ENCODE measurements around the gene MYH3. TPM values are rescaled to one million over a fixed set of nuclear protein-coding genes. Genes with fewer than 3 reads are reported as not detected.
A peak's percentile ranks its signal among the peaks of the same experiment; 100 is the strongest.

MYH3 gene
- total RNA-seq, 1 experiment from 2014 or later, result 0.13 TPM

GRCh38 chr17:10666906-10667305 is 9.8 kb upstream of the MYH3 start:
- no peak overlapping the region for H3K27ac ChIP-seq
- H3K4me1 ChIP-seq (replicated peaks), result no peaks in the 10 kb centered on the region
- no peaks in the 10 kb centered on the region for H3K27me3 ChIP-seq (replicated peaks)
- no peak overlapping the region for H3K4me3 ChIP-seq
- no peaks in the 10 kb centered on the region for H3K36me3 ChIP-seq
- H3K9me3 ChIP-seq (replicated peaks), result no peaks in the 10 kb centered on the region
- no peak for DNase-seq (ENCODE audit: low read depth in 1 of 2, low spot score in 2 of 2)

- H3K27ac ChIP-seq, result no peak overlapping the region
- no peak for DNase-seq (ENCODE audit: low read depth in 1 of 2, low spot score in 2 of 2)
These were observed 7.5 kb upstream of the MYH3 start for GRCh38 chr17:10664571-10664970.

GRCh38 chr17:10663231-10663630 is 6.1 kb upstream of the MYH3 start:
- no peak for DNase-seq (ENCODE audit: low read depth in 1 of 2, low spot score in 2 of 2)

More at GRCh38 chr17:10664571-10664970, 7.5 kb upstream of the MYH3 start:
- Histone ChIP-seq H3K4me3 (no peak overlapping the region), H3K4me1 (replicated peaks) (no peaks in the 10 kb centered on the region), H3K36me3 (no peaks in the 10 kb centered on the region), H3K9me3 (replicated peaks) (no peaks in the 10 kb centered on the region), H3K27me3 (replicated peaks) (no peaks in the 10 kb centered on the region)

GRCh38 chr17:10661437-10661836 is 4.3 kb upstream of the MYH3 start:
- Histone ChIP-seq H3K4me3 (no peak overlapping the region), H3K9me3 (replicated peaks) (no peaks in the 10 kb centered on the region), H3K27ac (no peak overlapping the region), H3K27me3 (replicated peaks) (no peaks in the 10 kb centered on the region), H3K4me1 (replicated peaks) (no peaks in the 10 kb centered on the region), H3K36me3 (no peaks in the 10 kb centered on the region)
- DNase-seq (ENCODE audit: low read depth in 1 of 2, low spot score in 2 of 2), result no peak

More at GRCh38 chr17:10663231-10663630, 6.1 kb upstream of the MYH3 start:
- Histone ChIP-seq H3K27me3 (replicated peaks) (no peaks in the 10 kb centered on the region), H3K4me3 (no peak overlapping the region), H3K27ac (no peak overlapping the region), H3K4me1 (replicated peaks) (no peaks in the 10 kb centered on the region), H3K9me3 (replicated peaks) (no peaks in the 10 kb centered on the region), H3K36me3 (no peaks in the 10 kb centered on the region)

GRCh38 chr17:10657879-10658278 is 770 bp upstream of the MYH3 start:
- no peak overlapping the region for H3K27ac ChIP-seq

GRCh38 chr17:10653987-10654386 is 3.1 kb downstream of the MYH3 start:
- no peak overlapping the region for H3K4me3 ChIP-seq
- H3K4me1 ChIP-seq (replicated peaks), result no peaks in the 10 kb centered on the region
- H3K36me3 ChIP-seq, result no peaks in the 10 kb centered on the region
- no peaks in the 10 kb centered on the region for H3K27me3 ChIP-seq (replicated peaks)
- H3K9me3 ChIP-seq (replicated peaks), result no peaks in the 10 kb centered on the region
- no peak overlapping the region for H3K27ac ChIP-seq
- DNase-seq (ENCODE audit: low read depth in 1 of 2, low spot score in 2 of 2), result no peak

More at GRCh38 chr17:10657879-10658278, 770 bp upstream of the MYH3 start:
- no peaks in the 10 kb centered on the region for H3K36me3 ChIP-seq
- no peaks in the 10 kb centered on the region for H3K27me3 ChIP-seq (replicated peaks)
- no peak overlapping the region for H3K4me3 ChIP-seq
- no peaks in the 10 kb centered on the region for H3K9me3 ChIP-seq (replicated peaks)
- DNase-seq (ENCODE audit: low read depth in 1 of 2, low spot score in 2 of 2), result no peak
- H3K4me1 ChIP-seq (replicated peaks), result no peaks in the 10 kb centered on the region

GRCh38 chr17:10652984-10653659 is 4.0 kb downstream of the MYH3 start:
- H3K36me3 ChIP-seq, result no peaks in the 10 kb centered on the region
- no peak overlapping the region for H3K27ac ChIP-seq
- no peak for DNase-seq (ENCODE audit: low read depth in 1 of 2, low spot score in 2 of 2)
- H3K9me3 ChIP-seq (replicated peaks), result no peaks in the 10 kb centered on the region
- no peak overlapping the region for H3K4me3 ChIP-seq
- no peaks in the 10 kb centered on the region for H3K4me1 ChIP-seq (replicated peaks)
- no peaks in the 10 kb centered on the region for H3K27me3 ChIP-seq (replicated peaks)

- no peaks in the 10 kb centered on the region for H3K27me3 ChIP-seq (replicated peaks)
- DNase-seq (ENCODE audit: low read depth in 1 of 2, low spot score in 2 of 2), result no peak
- H3K9me3 ChIP-seq (replicated peaks), result no peaks in the 10 kb centered on the region
- no peak overlapping the region for H3K4me3 ChIP-seq
- H3K36me3 ChIP-seq, result no peaks in the 10 kb centered on the region
- H3K27ac ChIP-seq, result no peak overlapping the region
- H3K4me1 ChIP-seq (replicated peaks), result no peaks in the 10 kb centered on the region
These were observed 5.2 kb downstream of the MYH3 start for GRCh38 chr17:10651927-10652326.

GRCh38 chr17:10649602-10650001 is 7.5 kb downstream of the MYH3 start:
- Histone ChIP-seq H3K9me3 (replicated peaks) (no peaks in the 10 kb centered on the region), H3K4me1 (replicated peaks) (no peaks in the 10 kb centered on the region), H3K4me3 (no peak overlapping the region), H3K27ac (no peak overlapping the region), H3K27me3 (replicated peaks) (no peaks in the 10 kb centered on the region), H3K36me3 (no peaks in the 10 kb centered on the region)
- no peak for DNase-seq (ENCODE audit: low read depth in 1 of 2, low spot score in 2 of 2)

GRCh38 chr17:10648956-10649355 is 8.2 kb downstream of the MYH3 start:
- Histone ChIP-seq H3K4me3 (no peak overlapping the region), H3K27ac (no peak overlapping the region), H3K9me3 (replicated peaks) (no peaks in the 10 kb centered on the region), H3K4me1 (replicated peaks) (no peaks in the 10 kb centered on the region), H3K27me3 (replicated peaks) (no peaks in the 10 kb centered on the region), H3K36me3 (no peaks in the 10 kb centered on the region)
- no peak for DNase-seq (ENCODE audit: low read depth in 1 of 2, low spot score in 2 of 2)

GRCh38 chr17:10648381-10648780 is 8.7 kb downstream of the MYH3 start:
- Histone ChIP-seq H3K27ac (no peak overlapping the region), H3K4me3 (no peak overlapping the region), H3K4me1 (replicated peaks) (no peaks in the 10 kb centered on the region), H3K9me3 (replicated peaks) (no peaks in the 10 kb centered on the region), H3K27me3 (replicated peaks) (no peaks in the 10 kb centered on the region), H3K36me3 (no peaks in the 10 kb centered on the region)
- no peak for DNase-seq (ENCODE audit: low read depth in 1 of 2, low spot score in 2 of 2)

GRCh38 chr17:10646392-10646990 is 10.6 kb downstream of the MYH3 start:
- H3K36me3 ChIP-seq, result no peaks in the 10 kb centered on the region
- DNase-seq (ENCODE audit: low read depth in 1 of 2, low spot score in 2 of 2), result peak; percentile 36 to 57
- H3K27ac ChIP-seq, result no peak overlapping the region
- no peaks in the 10 kb centered on the region for H3K4me1 ChIP-seq (replicated peaks)
- no peak overlapping the region for H3K4me3 ChIP-seq
- H3K9me3 ChIP-seq (replicated peaks), result no peaks in the 10 kb centered on the region
- no peaks in the 10 kb centered on the region for H3K27me3 ChIP-seq (replicated peaks)

GRCh38 chr17:10640475-10640874 is 16.6 kb downstream of the MYH3 start:
- no peaks in the 10 kb centered on the region for H3K9me3 ChIP-seq (replicated peaks)
- no peaks in the 10 kb centered on the region for H3K27me3 ChIP-seq (replicated peaks)
- H3K36me3 ChIP-seq, result no peaks in the 10 kb centered on the region
- H3K27ac ChIP-seq, result no peak overlapping the region
- no peak for DNase-seq (ENCODE audit: low read depth in 1 of 2, low spot score in 2 of 2)
- H3K4me3 ChIP-seq, result no peak overlapping the region
- H3K4me1 ChIP-seq (replicated peaks), result no peaks in the 10 kb centered on the region

GRCh38 chr17:10638151-10638550 is 19.0 kb downstream of the MYH3 start:
- Histone ChIP-seq H3K4me3 (no peak overlapping the region), H3K27me3 (replicated peaks) (no peaks in the 10 kb centered on the region), H3K4me1 (replicated peaks) (no peaks in the 10 kb centered on the region), H3K9me3 (replicated peaks) (no peaks in the 10 kb centered on the region), H3K36me3 (no peaks in the 10 kb centered on the region), H3K27ac (no peak overlapping the region)
- DNase-seq (ENCODE audit: low read depth in 1 of 2, low spot score in 2 of 2), result no peak
